ENCODE results near the gene COL24A1. TPM values are rescaled to one million over a fixed set of nuclear protein-coding genes. Genes with fewer than 3 reads are reported as not detected.

The COL24A1 gene
- total and polyA plus RNA-seq, 4 donors = 0.33 to 16.7 (median 0.67) TPM

- H3K9ac ChIP-seq (ENCODE audit: insufficient read depth in 1 of 2, low read length in 2 of 2) = no peak overlapping the region
- peaks cover 0 to 4% (median 0%) of the 10 kb centered on the region in 5 donors for H3K4me1 ChIP-seq (ENCODE audit: control insufficient read depth in 5 of 5, insufficient read depth in 5 of 5, low read length in 5 of 5)
- ATAC-seq (ENCODE audit: insufficient read depth, low FRiP score) (no peak), DNase-seq (no peak)
- H3K27me3 ChIP-seq (ENCODE audit: control insufficient read depth in 3 of 3, insufficient read depth in 3 of 3, low read length in 2 of 3) = no peaks in the 10 kb centered on the region
- H3K27ac ChIP-seq (ENCODE audit: low read depth in 1 of 2, low read length in 1 of 2) = no peak overlapping the region
- H3K4me3 ChIP-seq = no peak overlapping the region
- 86 to 89% methylated on average over 2 of the region's 2 CpGs for WGBS, 2 donors
- TF ChIP-seq, protein P1, sequence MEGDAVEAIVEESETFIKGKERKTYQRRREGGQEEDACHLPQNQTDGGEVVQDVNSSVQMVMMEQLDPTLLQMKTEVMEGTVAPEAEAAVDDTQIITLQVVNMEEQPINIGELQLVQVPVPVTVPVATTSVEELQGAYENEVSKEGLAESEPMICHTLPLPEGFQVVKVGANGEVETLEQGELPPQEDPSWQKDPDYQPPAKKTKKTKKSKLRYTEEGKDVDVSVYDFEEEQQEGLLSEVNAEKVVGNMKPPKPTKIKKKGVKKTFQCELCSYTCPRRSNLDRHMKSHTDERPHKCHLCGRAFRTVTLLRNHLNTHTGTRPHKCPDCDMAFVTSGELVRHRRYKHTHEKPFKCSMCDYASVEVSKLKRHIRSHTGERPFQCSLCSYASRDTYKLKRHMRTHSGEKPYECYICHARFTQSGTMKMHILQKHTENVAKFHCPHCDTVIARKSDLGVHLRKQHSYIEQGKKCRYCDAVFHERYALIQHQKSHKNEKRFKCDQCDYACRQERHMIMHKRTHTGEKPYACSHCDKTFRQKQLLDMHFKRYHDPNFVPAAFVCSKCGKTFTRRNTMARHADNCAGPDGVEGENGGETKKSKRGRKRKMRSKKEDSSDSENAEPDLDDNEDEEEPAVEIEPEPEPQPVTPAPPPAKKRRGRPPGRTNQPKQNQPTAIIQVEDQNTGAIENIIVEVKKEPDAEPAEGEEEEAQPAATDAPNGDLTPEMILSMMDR (IDR thresholded peaks at IDR 0.05; ENCODE audit: control extremely low read depth, extremely low read depth) = no peak
- H3K9me3 ChIP-seq (ENCODE audit: control insufficient read depth in 4 of 4, insufficient read depth in 3 of 4, low read length in 3 of 4) = peaks cover 0 to 3% (median 1%) of the 10 kb centered on the region in 4 donors
- H3K36me3 ChIP-seq (ENCODE audit: control insufficient read depth in 4 of 4, insufficient read depth in 4 of 4, low read length in 4 of 4) = no peaks in the 10 kb centered on the region
Observed at GRCh38 chr1:85898861-85899260, 257.7 kb downstream of the COL24A1 start.

GRCh38 chr1:85894651-85895050 lies 261.9 kb downstream of the COL24A1 start:
- DNase-seq (peak; percentile 65 to 79 (median 76)), ATAC-seq (ENCODE audit: insufficient read depth, low FRiP score) (no peak)
- Histone ChIP-seq H3K27ac (ENCODE audit: low read depth in 1 of 2, low read length in 1 of 2) (no peak overlapping the region), H3K9ac (ENCODE audit: insufficient read depth in 1 of 2, low read length in 2 of 2) (no peak overlapping the region), H3K4me1 (ENCODE audit: control insufficient read depth in 5 of 5, insufficient read depth in 5 of 5, low read length in 5 of 5) (peaks cover 0 to 4% (median 0%) of the 10 kb centered on the region in 5 donors), H3K27me3 (ENCODE audit: control insufficient read depth in 3 of 3, insufficient read depth in 3 of 3, low read length in 2 of 3) (no peaks in the 10 kb centered on the region), H3K36me3 (ENCODE audit: control insufficient read depth in 4 of 4, insufficient read depth in 4 of 4, low read length in 4 of 4) (no peaks in the 10 kb centered on the region), H3K4me3 (no peak overlapping the region), H3K9me3 (ENCODE audit: control insufficient read depth in 4 of 4, insufficient read depth in 3 of 4, low read length in 3 of 4) (no peaks in the 10 kb centered on the region)
- 14 to 16% methylated on average over 4 of the region's 4 CpGs for WGBS, 2 donors
- TF ChIP-seq, protein P1 (IDR thresholded peaks at IDR 0.05; ENCODE audit: control extremely low read depth, extremely low read depth) = peak; percentile 1

- TF ChIP-seq, protein P1 (IDR thresholded peaks at IDR 0.05; ENCODE audit: control extremely low read depth, extremely low read depth) = no peak
- no peaks in the 10 kb centered on the region for H3K27me3 ChIP-seq (ENCODE audit: control insufficient read depth in 3 of 3, insufficient read depth in 3 of 3, low read length in 2 of 3)
- no peak for DNase-seq
- no peak overlapping the region for H3K9ac ChIP-seq (ENCODE audit: insufficient read depth in 1 of 2, low read length in 2 of 2)
- peaks cover 0 to 5% (median 0%) of the 10 kb centered on the region in 5 donors for H3K4me1 ChIP-seq (ENCODE audit: control insufficient read depth in 5 of 5, insufficient read depth in 5 of 5, low read length in 5 of 5)
- H3K36me3 ChIP-seq (ENCODE audit: control insufficient read depth in 4 of 4, insufficient read depth in 4 of 4, low read length in 4 of 4) = no peaks in the 10 kb centered on the region
- no peak overlapping the region for H3K4me3 ChIP-seq
- no peaks in the 10 kb centered on the region for H3K9me3 ChIP-seq (ENCODE audit: control insufficient read depth in 4 of 4, insufficient read depth in 3 of 4, low read length in 3 of 4)
- 99% methylated on average over 2 of the region's 2 CpGs for WGBS, 2 donors
- ATAC-seq (ENCODE audit: insufficient read depth, low FRiP score) = no peak
- no peak overlapping the region for H3K27ac ChIP-seq (ENCODE audit: low read depth in 1 of 2, low read length in 1 of 2)
Observed at GRCh38 chr1:85892366-85892765, 264.2 kb downstream of the COL24A1 start.

DNA sequence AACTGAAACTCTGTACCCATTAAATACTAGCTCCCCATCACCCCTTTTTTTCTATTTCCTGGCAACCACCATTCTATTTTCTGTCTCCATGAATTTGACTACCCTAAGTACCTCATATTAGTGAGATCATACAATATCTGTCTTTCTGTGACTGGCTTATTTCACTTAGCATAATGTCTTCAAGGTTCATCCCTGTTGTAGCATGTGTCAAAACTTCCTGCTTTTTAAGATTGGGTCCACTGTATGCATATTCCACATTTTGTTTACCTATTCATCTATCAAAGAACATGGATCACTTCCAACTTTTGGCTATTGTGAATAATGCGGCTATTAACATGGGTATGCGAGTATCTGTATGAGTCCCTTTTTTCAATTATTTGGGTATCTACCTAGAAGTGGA lies 266.7 kb downstream of the COL24A1 start:
- 82 to 85% methylated on average over 2 of the region's 2 CpGs for WGBS, 2 donors

More for the DNA sequence above, 266.7 kb downstream of the COL24A1 start:
- DNase-seq (no peak), ATAC-seq (ENCODE audit: insufficient read depth, low FRiP score) (no peak)
- no peak overlapping the region for H3K27ac ChIP-seq (ENCODE audit: low read depth in 1 of 2, low read length in 1 of 2)
- H3K4me1 ChIP-seq (ENCODE audit: control insufficient read depth in 5 of 5, insufficient read depth in 5 of 5, low read length in 5 of 5) = peaks cover 0 to 5% (median 0%) of the 10 kb centered on the region in 5 donors
- H3K9ac ChIP-seq (ENCODE audit: insufficient read depth in 1 of 2, low read length in 2 of 2) = no peak overlapping the region
- H3K27me3 ChIP-seq (ENCODE audit: control insufficient read depth in 3 of 3, insufficient read depth in 3 of 3, low read length in 2 of 3) = no peaks in the 10 kb centered on the region
- no peak overlapping the region for H3K4me3 ChIP-seq
- no peaks in the 10 kb centered on the region for H3K36me3 ChIP-seq (ENCODE audit: control insufficient read depth in 4 of 4, insufficient read depth in 4 of 4, low read length in 4 of 4)
- TF ChIP-seq, protein P1 (IDR thresholded peaks at IDR 0.05; ENCODE audit: control extremely low read depth, extremely low read depth) = no peak
- no peaks in the 10 kb centered on the region for H3K9me3 ChIP-seq (ENCODE audit: control insufficient read depth in 4 of 4, insufficient read depth in 3 of 4, low read length in 3 of 4)

Data from lung (tissue), 12 donors.